Keratinocyte (primary cell): ENCODE data around the gene CAMSAP1. TPM values are rescaled to one million over a fixed set of nuclear protein-coding genes. Genes with fewer than 3 reads are reported as not detected.
A peak's percentile ranks its signal among the peaks of the same experiment; 100 is the strongest.
"Not testable (repeated sequence)": the region's sequence is repeated elsewhere in the genome, so short reads cannot be mapped to it uniquely, and the experiment has no call there.

ENCODE experiments used
- DNase-seq: peaks from one replicate; pipeline ENCODE4 v3.0.0-alpha.2; 2011; ENCODE audit warnings: low read depth, missing footprints, low spot score
- FAIRE-seq: peaks from 2 replicates; lab custom pipeline; 2011; peaks lifted over from hg19 to GRCh38; lab: Jason Lieb, UNC
- H2AFZ ChIP-seq: 2 replicates; pipeline ENCODE4 v1.6.0; 2012; ENCODE audit warnings: low read length, control low read depth, inconsistent platforms; ENCODE audit not compliant: control insufficient read depth
- H3K27ac ChIP-seq: 2 replicates; pipeline ENCODE4 v1.5.1; 2011; ENCODE audit warnings: low read length; ENCODE audit not compliant: control insufficient read depth, insufficient read depth
- H3K27me3 ChIP-seq: 3 replicates; pipeline ENCODE4 v1.6.0; 2011; ENCODE audit warnings: low read length; ENCODE audit not compliant: control insufficient read depth, insufficient read depth; ENCODE audit errors: extremely low read depth
- H3K36me3 ChIP-seq, 2 experiments: 2 replicates in 1 of 2; 3 replicates in 1 of 2; pipeline ENCODE4 v1.5.1; 2011; ENCODE audit warnings: low read length in 2 of 2, mild to moderate bottlenecking in 1 of 2; ENCODE audit not compliant: control insufficient read depth in 2 of 2, insufficient read depth in 2 of 2; ENCODE audit errors: extremely low read depth in 1 of 2
- H3K4me1 ChIP-seq: 3 replicates; pipeline ENCODE4 v1.5.1; 2011; ENCODE audit warnings: low read length; ENCODE audit not compliant: control insufficient read depth, insufficient read depth; ENCODE audit errors: extremely low read depth
- H3K4me2 ChIP-seq: 3 replicates; pipeline ENCODE4 v1.6.0; 2011; ENCODE audit warnings: low read depth, low read length; ENCODE audit not compliant: control insufficient read depth, insufficient read depth; ENCODE audit errors: extremely low read depth
- H3K4me3 ChIP-seq, 3 experiments: fragments of 200-600 bp in 1 of 3; sonication (generic) in 1 of 3; 2 replicates in 2 of 3; 3 replicates in 1 of 3; pipeline ENCODE4 v1.5.1; 2011 to 2016; ENCODE audit warnings: low read length in 3 of 3, mild to moderate bottlenecking in 3 of 3, control low read depth in 2 of 3, inconsistent platforms in 1 of 3, low read depth in 1 of 3, mixed read lengths in 1 of 3, mixed run types in 1 of 3, moderate library complexity in 1 of 3; ENCODE audit not compliant: control insufficient read depth in 2 of 3, insufficient read depth in 2 of 3; ENCODE audit errors: extremely low read depth in 1 of 3
- H3K79me2 ChIP-seq: 2 replicates; pipeline ENCODE4 v1.6.0; 2012; ENCODE audit warnings: low read length; ENCODE audit not compliant: control insufficient read depth, insufficient read depth
- H3K9ac ChIP-seq: 3 replicates; pipeline ENCODE4 v1.6.0; 2011; ENCODE audit warnings: low read length; ENCODE audit not compliant: control insufficient read depth, insufficient read depth; ENCODE audit errors: extremely low read depth
- H3K9me1 ChIP-seq: 3 replicates; pipeline ENCODE4 v1.6.0; 2011; ENCODE audit warnings: low read length; ENCODE audit not compliant: control insufficient read depth, insufficient read depth; ENCODE audit errors: extremely low read depth
- H3K9me3 ChIP-seq: 2 replicates; pipeline ENCODE4 v1.5.1; 2012; ENCODE audit warnings: low read depth, low read length; ENCODE audit not compliant: control insufficient read depth
- H4K20me1 ChIP-seq: 3 replicates; pipeline ENCODE4 v1.6.0; 2011; ENCODE audit warnings: low read length; ENCODE audit not compliant: control insufficient read depth, insufficient read depth; ENCODE audit errors: extremely low read depth
- CTCF ChIP-seq, 3 experiments: IDR thresholded peaks in 1 of 3; conservative IDR thresholded peaks in 1 of 3; optimal IDR thresholded peaks in 1 of 3; 2 replicates in 2 of 3; 3 replicates in 1 of 3; pipeline versions ENCODE3 to v1.5.1; 2011; ENCODE audit warnings: low read length in 3 of 3, mild to moderate bottlenecking in 3 of 3, moderate library complexity in 2 of 3, control low read depth in 1 of 3, inconsistent platforms in 1 of 3; ENCODE audit not compliant: insufficient read depth in 2 of 3; ENCODE audit errors: extremely low read depth in 1 of 3
- EZH2 ChIP-seq: IDR thresholded peaks from one replicate; pipeline ENCODE4 v1.6.1; 2012; ENCODE audit warnings: inconsistent platforms, mild to moderate bottlenecking, low read length, moderate library complexity
- dilution Hi-C: fragments of 300-500 bp; cut with MboI; formaldehyde crosslinking; loops from one replicate; pipeline ENCODE4 v1.7.0; 2020; ENCODE audit warnings: low sequenced_read_pairs; ENCODE audit not compliant: extremely low pct_ligation_motif_present
- polyA plus RNA-seq, 5 experiments: library from polyadenylated mRNA; depleted of rRNA in 3 of 5; stranded (reverse) in 3 of 5; stranded (forward) in 1 of 5; unstranded in 1 of 5; fragments of >200 nt; gene quantifications; 1 replicate in 1 of 5; 2 replicates in 3 of 5; 3 replicates in 1 of 5; pipeline versions ENCODE4 v1.2.1 to v1.2.3, GENCODE V29; 2011 to 2012; ENCODE audit warnings: missing spikeins in 2 of 5, low read depth in 1 of 5, low replicate concordance in 1 of 5

The CAMSAP1 gene
- polyA plus RNA-seq, 1 donor (not counting 4 experiments of a cell fraction or from before 2014, with no cell fraction given), result 8.3 TPM

GRCh38 chr9:135951889-135952663 is 44.7 kb upstream of the CAMSAP1 start:
- peak; percentile 71 for FAIRE-seq
- no peaks in the 10 kb centered on the region for H3K27me3 ChIP-seq
- peak overlapping the region; percentile 73 for H3K9ac ChIP-seq
- H3K36me3 ChIP-seq, result peaks cover 7 to 28% of the 10 kb centered on the region in 2 experiments
- peaks cover under 1% of the 10 kb centered on the region for H4K20me1 ChIP-seq
- DNase-seq, result peak; percentile 40
- peak overlapping the region; percentile 70 for H3K4me2 ChIP-seq
- H2AFZ ChIP-seq, result peak overlapping the region; percentile 51
- peaks cover 16% of the 10 kb centered on the region for H3K79me2 ChIP-seq
- TF ChIP-seq CTCF (optimal IDR thresholded peaks at IDR 0.05 in 1 of 3, IDR thresholded peaks at IDR 0.05 in 1 of 3, conservative IDR thresholded peaks at IDR 0.05 in 1 of 3; ENCODE audit: extremely low read depth in 1 of 3, insufficient read depth in 2 of 3, low read length in 3 of 3) (no peak), EZH2 (no peak)
- H3K9me1 ChIP-seq, result no peaks in the 10 kb centered on the region
- no peaks in the 10 kb centered on the region for H3K9me3 ChIP-seq
- H3K4me3 ChIP-seq, result peak overlapping the region in 2 of 3 experiments; percentile 19 to 44
- peaks cover 43% of the 10 kb centered on the region for H3K4me1 ChIP-seq
- peak overlapping the region; percentile 95 for H3K27ac ChIP-seq
- dilution Hi-C loops, result no loop called here

- dilution Hi-C loops, H3K4me3 ChIP-seq, DNase-seq, FAIRE-seq, H3K9me1 ChIP-seq, H3K27me3 ChIP-seq, H3K79me2 ChIP-seq, H4K20me1 ChIP-seq, H2AFZ ChIP-seq, H3K9me3 ChIP-seq: not testable (repeated sequence)
- H3K4me2 ChIP-seq, result peak overlapping the region; percentile 70
- H3K36me3 ChIP-seq, result peaks cover 12 to 34% of the 10 kb centered on the region in 2 experiments
- H3K27ac ChIP-seq, result peak overlapping the region; percentile 95
- peak overlapping the region; percentile 73 for H3K9ac ChIP-seq
- peaks cover 43% of the 10 kb centered on the region for H3K4me1 ChIP-seq
Observed at GRCh38 chr9:135951310-135951709, 44.0 kb upstream of the CAMSAP1 start.

- DNase-seq, H3K9me1 ChIP-seq, FAIRE-seq, H3K79me2 ChIP-seq, H3K4me3 ChIP-seq, H3K9me3 ChIP-seq, H4K20me1 ChIP-seq, H3K27me3 ChIP-seq, dilution Hi-C loops, H2AFZ ChIP-seq: not testable (repeated sequence)
- H3K9ac ChIP-seq, result peak overlapping the region; percentile 73
- H3K27ac ChIP-seq, result peak overlapping the region; percentile 95
- peaks cover 43% of the 10 kb centered on the region for H3K4me1 ChIP-seq
- peak overlapping the region; percentile 48 for H3K4me2 ChIP-seq
- peaks cover 14 to 34% of the 10 kb centered on the region in 2 experiments for H3K36me3 ChIP-seq
Observed at GRCh38 chr9:135950841-135951240, 43.5 kb upstream of the CAMSAP1 start.
